GM10266 (cell line): ENCODE results near the gene LRRC17.
"Not testable (repeated sequence)": the region's sequence is repeated elsewhere in the genome, so short reads cannot be mapped to it uniquely, and the experiment has no call there.

ENCODE experiments used
- DNase-seq: peaks from one replicate; pipeline ENCODE4 v3.0.0; 2012; ENCODE audit errors: extremely low spot score
- CTCF ChIP-seq: IDR thresholded peaks from 2 replicates; pipeline ENCODE4 v1.5.1; 2012; ENCODE audit warnings: mild to moderate bottlenecking, low read depth; ENCODE audit not compliant: control insufficient read depth, insufficient read depth; ENCODE audit errors: missing control alignments

The LRRC17 gene

GRCh38 chr7:102942181-102942866 is 29.5 kb downstream of the LRRC17 start:
- TF ChIP-seq CTCF: no peak
- DNase-seq: no peak

- TF ChIP-seq CTCF: no peak
Observed at GRCh38 chr7:102942868-102943267, 30.1 kb downstream of the LRRC17 start.

DNA sequence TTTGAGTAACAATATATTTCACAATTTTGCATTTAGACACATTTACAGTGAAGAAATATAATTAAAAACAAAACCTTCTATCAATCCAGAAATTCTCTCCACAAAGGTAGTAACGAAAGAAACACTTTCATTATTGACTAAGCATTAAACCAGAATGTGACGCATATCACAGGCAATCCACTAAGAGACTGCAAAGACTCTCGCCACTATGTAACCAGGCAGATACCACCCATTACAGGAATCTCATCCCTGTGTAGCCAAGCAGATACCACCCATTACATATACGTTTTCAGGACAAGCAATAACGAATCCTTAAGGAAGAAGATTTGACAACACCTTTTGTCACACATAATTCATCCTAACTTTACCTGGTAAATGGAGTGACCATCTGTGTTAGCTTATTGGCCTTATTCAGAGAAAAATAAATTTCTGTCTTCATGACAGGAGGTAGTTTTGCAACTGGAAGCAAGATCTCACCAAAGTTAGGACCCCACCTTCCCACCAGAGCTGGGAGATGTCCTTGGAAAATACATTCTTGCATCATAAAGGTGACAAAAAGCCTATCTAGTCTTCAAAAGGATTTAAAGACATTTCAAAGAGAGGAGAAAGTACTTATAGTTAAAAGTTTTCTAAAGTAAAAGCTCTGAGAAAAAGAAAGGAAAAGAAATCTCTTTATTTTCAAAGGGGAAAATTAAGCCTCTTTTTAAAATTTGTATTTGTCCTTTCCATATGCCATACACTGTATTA is 30.8 kb downstream of the LRRC17 start:
- DNase-seq: no peak
- no peak for TF ChIP-seq CTCF

More at GRCh38 chr7:102942868-102943267, 30.1 kb downstream of the LRRC17 start:
- no peak for DNase-seq

DNA sequence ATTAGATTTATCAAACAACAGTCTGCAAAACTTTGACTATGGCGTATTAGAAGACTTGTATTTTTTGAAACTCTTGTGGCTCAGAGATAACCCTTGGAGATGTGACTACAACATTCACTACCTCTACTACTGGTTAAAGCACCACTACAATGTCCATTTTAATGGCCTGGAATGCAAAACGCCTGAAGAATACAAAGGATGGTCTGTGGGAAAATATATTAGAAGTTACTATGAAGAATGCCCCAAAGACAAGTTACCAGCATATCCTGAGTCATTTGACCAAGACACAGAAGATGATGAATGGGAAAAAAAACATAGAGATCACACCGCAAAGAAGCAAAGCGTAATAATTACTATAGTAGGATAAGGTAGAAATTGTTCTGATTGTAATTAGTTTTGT is 31.4 kb downstream of the LRRC17 start:
- no peak for DNase-seq
- no peak for TF ChIP-seq CTCF

DNA sequence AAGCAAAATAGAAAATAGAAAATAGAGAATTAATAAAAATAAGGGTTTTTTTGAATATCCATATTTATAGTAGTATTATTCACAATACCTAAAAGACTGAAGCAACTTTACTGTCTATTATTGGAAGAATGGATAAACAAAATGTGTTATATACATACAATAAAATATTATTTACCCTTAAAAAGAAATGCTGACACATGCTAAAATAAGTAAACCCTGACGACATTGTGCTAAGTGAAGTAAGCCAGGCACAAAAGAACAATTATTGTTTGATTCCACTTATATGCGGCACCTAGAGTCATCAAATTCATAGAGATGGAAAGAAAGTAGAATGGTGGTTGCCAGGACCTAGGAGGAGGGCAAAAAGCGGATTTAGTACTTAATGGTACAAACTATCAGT is 39.0 kb downstream of the LRRC17 start:
- DNase-seq: no peak

DNA sequence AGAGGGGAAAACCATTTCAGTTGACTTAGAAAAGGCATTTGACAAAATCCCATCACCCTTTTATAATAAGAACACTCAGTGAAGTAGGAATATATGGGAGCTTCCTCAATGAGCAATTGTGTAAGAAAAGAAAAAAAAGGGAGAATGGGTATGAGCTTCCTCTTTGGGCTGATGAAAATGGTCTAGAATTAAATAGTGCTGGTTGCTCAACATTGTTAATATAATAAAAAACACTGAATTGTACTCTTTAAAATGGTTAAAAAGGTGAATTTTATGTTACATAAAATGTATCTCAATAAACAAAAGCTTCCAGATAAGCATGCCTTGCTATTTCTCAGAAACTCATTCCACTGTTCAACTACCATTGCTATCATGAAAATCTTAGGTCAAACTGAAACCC is 40.6 kb downstream of the LRRC17 start:
- no peak for TF ChIP-seq CTCF

More for the DNA sequence above, 39.0 kb downstream of the LRRC17 start:
- TF ChIP-seq CTCF: no peak

GRCh38 chr7:102954359-102954758 is 41.6 kb downstream of the LRRC17 start:
- DNase-seq: not testable (repeated sequence)

More for the DNA sequence above, 40.6 kb downstream of the LRRC17 start:
- no peak for DNase-seq

- not testable (repeated sequence) for DNase-seq
Observed at GRCh38 chr7:102958004-102958403, 45.2 kb downstream of the LRRC17 start.

- DNase-seq: not testable (repeated sequence)
Observed at GRCh38 chr7:102961993-102962392, 49.2 kb downstream of the LRRC17 start.
